SW480 (cell line): ENCODE measurements around the gene CASP9.
A peak's percentile ranks its signal among the peaks of the same experiment; 100 is the strongest.
"Not testable (repeated sequence)": the region's sequence is repeated elsewhere in the genome, so short reads cannot be mapped to it uniquely, and the experiment has no call there.

Experiments
- DNase-seq: peaks from one replicate; pipeline ENCODE4 v3.0.0-alpha.2; 2016; ENCODE audit warnings: low spot score

CASP9 gene

DNA sequence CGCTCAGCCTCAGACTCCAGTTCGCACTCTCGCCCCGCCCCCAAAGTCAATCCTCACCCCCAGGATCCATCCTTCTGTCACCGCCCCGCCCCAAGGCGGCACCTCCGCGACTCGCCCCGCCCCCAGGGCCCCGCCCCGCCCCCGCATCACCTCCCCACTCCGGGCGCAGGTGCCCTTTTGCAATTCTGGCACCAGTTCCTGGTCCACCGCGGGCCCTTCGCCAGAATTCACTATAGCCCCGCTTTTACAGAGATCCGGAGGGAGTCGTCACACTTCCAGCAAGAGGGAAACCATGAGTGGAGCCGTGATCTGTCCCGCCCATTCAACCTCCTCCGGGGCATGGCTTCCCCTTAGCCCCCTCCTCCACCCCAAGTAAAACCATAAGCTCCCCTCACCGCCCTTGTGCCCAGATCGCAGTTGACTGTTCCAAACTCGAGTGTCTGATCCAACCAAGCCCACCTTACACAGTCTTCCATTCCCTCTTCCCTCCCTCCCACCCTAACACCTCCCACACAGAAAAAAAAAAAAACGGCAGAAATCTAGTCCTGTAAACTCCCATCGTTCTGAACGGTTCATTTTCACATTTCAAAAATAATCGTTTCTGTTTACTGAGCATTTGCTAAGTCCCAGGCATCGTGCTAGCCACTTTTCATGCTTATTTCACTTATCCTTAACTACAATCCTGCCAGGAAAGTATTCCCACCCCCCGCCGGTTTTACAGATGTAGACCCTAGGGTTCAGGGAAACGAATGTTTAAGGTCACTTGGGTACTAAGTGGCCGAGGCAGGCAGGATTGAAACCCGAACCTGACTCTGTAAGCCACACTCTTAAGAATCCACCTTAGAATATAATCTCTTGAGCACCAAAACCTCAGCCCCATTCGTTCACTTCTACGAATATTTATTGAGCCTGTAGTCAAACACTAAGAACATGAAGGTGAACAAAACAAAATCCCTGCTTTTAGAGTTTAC lies 1.3 kb upstream of the CASP9 start:
- no peak for DNase-seq

DNA sequence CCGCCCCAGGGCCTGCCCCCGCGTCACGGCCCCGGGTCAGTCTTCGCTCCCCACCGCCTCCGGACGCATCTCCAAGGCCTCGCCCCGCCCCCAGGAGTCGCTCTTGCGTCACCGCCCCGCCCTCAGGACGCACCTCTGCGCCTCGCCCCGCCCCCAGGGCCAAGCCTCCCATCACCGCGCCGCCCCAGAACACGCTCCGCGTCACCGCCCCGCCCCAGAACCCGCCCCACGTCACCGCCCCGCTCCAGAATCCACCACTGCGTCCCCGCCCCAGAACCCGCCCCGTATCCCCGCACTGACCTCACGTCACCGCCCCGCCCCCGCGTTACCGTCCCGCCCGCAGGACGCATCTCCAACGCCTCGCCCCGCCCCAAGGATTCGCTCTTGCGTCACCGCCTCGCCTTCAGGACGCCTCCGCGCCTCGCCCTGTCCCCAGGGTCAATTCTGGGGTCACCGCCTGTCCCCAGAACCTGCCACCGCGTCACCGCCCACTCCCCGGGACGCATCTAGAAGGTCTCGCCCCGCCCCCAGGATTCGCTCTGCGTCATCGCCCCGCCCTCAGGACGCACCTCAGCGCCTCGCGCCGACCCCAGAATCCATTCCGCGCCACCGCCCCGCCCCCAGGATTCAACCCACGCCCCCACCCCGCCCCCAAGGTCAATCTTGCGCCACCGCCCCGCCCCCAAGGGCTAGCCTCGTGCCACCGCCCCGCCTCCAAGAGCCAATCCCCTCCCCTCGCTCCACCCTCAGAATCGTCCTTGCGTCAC lies 451 bp upstream of the CASP9 start:
- DNase-seq: peak; percentile 96

DNA sequence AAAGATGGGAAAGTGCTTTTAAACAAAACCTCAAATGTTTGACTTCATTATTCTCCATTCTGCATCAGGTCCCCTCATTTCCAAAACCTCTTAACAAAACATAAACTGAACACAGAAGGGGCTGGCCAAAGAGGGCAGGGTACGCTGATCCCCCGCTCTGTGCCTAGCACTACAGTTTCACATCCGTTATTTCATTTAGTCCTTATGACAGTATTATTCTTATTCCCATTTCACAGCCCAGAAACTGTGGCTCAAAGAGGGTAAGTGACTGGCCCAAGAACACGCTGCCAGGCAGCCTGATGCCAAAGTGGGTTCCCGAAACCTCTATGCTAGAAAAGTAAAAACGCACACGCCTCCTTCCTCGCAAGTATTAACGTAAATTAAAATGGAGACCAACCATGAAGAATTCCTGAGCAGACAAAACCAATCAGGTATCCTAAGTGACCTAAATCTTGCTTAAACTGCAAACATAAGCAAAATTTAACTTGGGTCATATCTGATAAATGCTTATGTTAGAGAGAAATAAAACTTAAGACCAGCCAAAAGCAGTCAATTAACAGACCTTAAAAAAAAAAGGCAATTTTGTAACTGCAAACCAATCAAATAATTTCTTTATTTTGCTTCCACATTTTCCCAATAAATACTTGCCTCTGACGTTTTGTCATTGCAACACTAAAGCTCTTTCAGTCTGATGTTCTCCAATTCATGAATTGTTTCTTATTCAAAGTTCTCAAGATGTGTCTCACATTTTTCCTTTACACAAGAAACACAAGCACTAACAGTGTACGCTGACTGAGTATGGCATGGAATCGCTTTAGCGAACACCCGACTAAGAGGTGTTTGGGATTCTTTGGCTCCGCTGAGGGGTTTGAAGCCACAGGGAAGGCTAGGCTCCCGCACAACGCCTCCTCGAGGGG lies 653 bp downstream of the CASP9 start:
- no peak for DNase-seq

DNA sequence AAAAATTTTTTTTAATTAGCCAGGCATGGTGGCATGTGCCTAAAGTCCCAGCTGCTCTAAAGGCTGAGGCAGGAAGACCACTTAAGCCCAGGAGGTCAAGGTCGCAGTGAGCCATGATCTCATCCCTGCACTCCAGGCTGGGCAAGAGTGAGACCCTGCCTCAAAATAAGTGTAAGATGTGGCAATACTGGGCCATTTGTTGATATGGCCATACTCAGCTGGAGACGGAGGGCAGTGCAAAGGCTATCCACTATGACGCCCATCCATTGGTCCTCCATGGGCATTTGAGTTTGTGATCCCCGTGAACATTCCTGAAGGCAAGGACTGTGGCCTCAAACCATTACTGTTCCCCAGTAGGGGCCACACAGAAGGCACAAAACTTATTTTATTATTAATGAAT lies 1.5 kb downstream of the CASP9 start:
- DNase-seq: no peak

DNA sequence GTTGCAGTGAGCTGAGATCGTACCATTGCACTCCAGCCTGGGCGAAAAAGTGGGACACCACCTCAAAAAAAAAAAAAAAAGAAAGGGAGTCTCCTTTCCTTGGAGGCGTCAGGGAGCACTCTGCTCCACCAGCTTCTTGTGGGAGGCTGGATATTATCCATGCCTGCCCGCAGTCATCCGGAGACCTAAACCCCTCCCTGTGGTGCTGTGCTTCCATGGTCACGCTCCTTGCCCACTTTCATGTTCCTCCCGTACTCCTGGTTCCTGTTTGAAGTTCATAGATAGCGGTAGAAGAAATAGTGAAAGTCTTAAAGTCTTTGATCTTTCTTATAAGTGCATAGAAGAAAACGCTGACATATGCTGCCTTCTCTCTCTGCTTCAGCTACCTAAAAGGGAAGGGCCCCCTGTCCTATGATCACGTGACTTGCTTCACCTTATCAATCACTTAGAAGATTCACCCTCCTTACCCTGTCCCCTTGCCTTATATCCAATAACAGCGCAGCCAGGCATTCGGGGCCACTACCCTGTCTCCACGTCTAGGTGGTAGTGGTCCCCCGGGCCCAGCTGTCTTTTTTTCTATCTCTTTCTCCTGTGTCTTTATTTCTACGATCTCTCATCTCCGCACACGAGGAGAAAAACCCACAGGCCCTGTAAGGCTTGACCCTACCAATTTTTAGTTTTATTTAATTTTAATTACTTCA lies 2.7 kb downstream of the CASP9 start:
- not testable (repeated sequence) for DNase-seq

DNA sequence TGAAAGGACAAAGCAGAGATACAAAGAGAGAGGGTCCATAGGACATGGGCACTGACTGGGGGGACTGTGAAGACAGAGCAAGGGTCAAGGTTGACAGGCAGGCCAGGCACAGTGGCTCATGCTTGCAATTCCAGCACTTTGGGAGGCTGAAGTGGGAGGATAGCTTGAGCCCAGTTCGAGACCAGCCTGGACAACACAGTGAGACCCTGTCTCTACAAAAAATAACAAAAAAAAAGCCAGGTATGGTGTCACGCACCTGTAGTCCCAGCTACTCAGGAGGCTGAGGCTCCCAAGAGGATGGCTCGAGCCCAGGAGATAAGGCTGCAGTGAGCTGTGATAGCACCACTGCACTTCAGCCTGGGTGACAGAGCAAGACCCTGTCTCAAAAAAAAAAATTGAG lies 4.4 kb downstream of the CASP9 start:
- no peak for DNase-seq

DNA sequence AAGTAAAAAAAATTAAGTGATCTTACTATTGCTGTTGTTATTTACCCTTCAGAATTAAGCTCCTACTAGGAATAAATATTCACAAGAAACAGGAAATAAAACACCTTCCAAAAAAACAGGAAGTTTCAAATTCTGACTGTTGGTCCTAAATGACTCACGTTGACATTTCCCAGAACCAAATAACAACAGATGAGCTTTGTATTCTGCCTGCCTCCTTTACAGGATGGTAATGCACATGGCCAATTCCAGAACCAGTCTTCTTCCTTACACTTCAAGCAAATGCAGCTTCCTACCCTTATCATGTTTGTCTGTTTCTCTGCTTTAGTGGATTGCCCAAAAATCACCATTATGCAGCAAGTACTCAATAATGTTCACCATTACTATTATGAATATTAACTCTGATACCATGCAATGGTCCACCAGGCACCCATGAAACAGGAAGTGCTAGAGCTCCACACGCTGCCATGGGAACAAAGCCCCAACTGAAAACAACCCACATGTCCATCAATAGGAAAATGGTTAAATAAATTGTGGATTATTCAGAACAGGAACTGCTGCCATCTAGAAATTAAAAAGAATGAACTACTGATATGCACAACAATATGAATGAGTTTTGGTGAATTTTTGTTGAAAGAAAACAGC lies 8.9 kb downstream of the CASP9 start:
- DNase-seq: no peak

DNA sequence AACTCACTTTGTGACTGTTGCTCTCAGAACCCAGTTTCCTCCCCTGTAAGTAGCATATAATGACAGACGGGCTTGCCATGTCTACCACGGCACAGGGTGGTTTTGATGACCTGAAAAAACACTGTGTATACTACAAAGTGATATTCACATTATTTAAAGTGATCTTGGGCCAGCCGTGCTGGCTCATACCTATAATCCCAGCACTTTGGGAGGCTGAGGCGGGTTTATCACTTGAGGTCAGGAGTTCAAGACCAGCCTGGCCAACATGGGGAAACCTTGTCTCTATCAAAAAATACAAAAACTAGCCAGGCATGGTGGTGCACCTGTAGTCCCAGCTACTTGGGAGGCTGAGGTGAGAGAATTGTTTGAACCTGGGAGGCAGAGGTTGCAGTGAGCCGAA lies 9.5 kb downstream of the CASP9 start:
- DNase-seq: not testable (repeated sequence)

DNA sequence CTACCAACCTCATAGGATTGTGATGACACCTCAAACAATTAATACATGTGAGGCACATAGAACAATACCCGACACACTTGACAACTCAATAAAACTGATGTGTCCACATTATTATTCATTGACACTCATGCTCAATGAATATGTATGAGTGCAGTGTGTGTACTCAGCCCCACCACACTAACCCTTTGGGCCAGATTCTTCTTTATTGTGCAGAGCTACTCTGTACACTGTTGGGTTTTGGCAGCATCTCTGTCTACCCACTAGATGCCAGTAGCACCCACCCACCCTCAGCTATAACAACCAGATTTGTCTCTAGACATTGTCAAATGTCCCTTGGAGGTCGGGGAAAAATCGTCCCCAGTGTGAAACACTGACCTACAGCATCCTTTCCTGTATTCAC lies 10.1 kb downstream of the CASP9 start:
- DNase-seq: no peak

DNA sequence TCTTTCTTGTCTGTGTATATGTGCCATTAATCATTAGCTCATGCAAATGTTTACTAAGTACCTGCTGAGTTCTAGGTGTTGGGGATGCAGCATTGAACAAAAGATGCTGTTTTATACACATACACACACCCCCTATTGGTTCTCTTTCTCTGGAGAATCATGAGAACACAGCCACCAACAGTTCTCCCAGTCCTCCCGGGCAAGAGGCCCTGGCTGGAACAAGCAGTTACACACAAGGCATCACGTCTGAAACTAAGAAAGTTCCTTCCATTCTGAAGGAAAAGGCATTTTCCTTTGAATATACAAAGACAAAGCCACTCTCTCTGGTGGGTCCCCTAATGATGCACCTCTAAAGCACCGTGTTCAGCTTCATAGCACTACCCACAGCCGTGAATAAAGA lies 10.8 kb downstream of the CASP9 start:
- no peak for DNase-seq

DNA sequence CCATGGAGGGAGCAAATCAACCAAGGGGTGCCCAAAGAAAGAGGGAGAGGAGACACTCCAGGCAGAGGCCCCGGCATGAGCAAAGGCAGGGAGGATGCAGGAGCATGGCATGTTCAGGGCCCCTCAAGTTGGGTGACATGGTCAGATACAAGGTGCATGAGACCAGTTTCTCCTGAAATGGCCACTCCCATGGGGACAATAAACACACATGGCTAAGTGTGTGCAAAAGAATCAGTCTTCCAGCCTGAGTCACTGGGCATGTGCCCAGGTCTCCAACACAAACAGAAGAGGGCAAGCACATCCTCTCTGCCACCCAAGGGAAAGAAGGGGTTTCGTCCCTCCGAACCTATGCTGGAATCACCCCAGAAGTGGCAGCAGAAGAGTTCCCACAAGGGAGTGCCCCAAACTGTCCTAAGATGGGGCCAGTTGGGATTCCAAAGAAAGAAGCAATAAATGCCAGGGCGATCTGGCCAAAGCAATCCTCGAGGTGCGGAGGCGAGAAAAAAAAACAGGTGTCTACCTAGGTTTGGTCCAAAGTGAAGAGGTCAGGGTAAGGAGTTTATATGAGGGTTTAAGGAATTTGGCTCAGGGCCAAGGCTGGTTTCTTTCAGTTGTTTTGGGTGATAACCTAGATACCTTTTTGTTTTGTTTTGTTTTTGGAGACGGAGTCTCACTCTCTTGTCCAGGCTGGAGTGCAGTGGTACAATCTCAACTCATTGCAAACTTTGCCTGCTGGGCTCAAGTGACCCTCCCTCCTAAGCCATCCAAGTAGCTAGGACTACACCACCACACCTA lies 13.2 kb downstream of the CASP9 start:
- no peak for DNase-seq

DNA sequence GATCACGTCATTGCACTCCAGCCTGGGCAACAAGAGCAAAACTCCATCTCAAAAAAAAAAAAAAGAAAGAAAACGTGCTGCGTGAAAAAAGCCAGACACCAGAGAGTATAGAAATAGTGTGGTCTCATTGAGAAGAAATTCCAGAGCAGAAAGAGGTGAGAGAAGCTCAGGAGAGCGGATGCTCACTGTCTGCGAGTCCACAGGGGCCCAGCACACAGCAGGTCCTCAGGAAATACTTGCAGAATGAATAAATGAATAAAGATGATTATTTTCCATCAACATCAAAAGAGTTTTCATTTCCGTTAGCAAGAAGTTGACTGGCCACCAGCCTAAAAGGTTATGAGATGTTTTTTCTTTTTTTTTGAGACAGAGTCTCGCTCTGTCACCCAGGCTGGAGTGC lies 14.4 kb downstream of the CASP9 start:
- no peak for DNase-seq

DNA sequence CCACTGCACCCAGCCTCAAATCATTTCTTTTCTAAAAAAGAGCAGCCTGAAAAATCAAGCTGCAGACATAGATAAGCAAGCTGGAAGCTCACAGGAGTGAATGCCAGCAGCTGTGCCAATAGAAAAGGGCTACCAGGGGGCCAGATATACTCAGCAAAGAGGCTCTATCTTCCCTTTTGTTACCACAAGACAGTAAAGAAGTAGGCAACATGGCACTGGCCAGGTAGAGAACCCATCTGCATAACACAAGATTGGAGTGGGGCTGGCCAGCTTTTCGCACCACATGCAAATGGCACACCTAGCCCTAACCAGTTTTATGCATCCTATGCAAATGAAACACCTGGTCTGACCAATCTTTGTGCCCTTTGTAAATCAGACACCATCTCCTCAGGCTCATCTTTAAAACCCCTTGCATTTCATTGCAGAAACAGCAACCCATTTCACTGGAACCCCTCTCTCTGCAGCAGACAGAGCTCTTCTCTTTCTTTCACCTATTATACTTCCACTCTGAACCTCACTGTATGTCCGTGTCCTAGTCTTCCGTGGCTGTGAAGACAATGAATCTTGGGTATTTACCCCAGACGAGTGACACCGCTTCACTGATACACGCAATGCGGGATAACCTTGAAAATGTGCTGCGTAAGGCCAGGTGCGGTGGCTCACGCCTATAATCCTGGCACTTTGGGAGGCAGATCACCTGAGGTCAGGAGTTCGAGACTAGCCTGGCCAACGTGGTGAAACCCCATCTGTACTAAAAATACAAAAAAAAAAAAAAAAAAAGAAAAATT lies 15.1 kb downstream of the CASP9 start:
- no peak for DNase-seq

DNA sequence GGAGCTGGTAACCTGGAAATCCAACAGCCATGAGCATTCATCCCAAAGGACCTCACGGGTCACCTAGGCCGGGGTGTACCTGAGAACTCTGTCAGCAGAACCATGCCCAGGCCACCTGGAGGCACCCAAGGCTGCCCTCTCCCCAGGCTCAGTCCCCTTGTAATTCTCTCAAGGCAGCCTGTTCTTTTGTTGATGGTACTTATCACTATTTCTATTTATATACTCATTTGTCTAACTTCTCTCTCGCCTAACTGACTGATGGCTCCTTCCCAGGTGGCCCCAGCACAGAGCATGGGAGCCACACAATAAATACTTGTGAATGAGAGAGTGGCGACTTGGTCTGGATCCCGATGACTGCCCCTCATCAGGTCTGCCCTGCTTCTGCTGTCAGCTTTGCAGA lies 16.7 kb downstream of the CASP9 start:
- DNase-seq: no peak

DNA sequence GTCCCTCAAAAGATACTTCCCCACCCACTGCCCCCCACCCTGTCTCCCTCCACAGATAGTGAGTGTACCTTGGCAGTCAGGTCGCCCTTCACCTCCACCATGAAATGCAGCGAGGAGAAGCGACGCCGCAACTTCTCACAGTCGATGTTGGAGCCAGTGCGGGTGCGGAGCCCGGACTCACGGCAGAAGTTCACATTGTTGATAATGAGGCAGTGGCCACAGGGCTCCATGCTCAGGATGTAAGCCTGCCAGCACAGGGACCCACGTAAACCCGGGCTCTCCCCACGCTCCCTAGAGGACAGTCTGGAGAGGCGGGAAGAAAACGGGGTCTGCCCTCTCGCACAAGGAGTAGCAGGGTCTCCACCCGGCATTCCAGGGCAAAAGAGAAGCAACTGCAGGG lies 17.2 kb downstream of the CASP9 start:
- no peak for DNase-seq

DNA sequence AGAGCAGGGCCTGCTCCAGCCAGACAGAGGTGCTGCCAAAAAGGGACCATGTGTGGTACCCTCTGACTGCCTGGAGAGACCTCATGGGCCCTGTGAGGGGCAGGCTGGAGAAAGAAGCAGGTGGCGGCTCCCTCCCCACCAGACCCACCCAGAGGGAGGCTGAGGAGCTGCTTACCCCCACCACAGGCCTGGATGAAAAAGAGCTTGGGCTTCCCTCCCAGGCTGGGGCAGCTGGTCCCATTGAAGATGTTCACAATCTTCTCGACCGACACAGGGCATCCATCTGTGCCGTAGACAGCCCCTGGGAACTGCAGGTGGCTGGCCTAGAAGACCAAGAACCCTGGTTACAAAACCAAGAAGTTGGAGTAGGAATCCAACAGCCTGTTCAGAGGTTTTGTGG lies 19.6 kb downstream of the CASP9 start:
- DNase-seq: no peak

DNA sequence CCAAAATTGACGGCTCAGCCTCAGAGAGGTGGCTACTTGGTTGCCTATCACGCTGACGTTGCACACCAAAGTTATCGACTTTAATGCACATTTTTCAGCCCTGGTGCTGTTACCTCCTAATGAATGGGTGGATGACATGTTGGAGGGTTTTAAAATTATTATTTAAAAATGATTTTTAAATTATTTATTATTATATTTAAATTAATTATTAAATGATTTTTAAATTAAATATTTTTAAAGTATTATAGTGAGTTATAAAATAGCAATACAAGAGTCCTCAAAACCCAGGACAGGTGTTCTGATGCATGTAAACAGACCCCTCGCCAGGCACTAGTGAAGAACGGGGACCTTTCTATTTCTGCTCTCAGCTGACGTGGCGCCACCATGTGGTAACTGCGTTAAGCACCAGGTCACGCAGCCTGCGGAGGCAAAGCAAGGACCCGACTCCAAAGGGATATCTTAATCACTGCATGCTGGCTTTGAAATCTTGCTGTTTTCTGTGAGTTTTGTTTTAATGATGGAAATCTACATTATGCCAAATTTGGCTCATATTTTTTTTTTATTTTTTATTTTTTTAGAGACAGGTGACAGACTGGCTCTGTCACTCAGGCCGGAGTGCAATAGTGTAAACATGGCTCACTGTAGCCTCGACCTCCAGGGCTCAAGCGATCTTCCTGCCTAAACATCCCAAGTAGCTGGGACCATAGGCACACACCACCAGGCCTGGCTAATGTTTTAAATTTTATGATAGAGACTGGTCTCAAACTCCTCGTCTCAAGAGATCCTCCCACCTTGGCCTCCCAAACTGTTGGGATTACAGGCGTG lies 22.6 kb downstream of the CASP9 start:
- DNase-seq: peak; percentile 43
